Measurements from ENCODE around the gene CRB2.

The CRB2 gene

DNA sequence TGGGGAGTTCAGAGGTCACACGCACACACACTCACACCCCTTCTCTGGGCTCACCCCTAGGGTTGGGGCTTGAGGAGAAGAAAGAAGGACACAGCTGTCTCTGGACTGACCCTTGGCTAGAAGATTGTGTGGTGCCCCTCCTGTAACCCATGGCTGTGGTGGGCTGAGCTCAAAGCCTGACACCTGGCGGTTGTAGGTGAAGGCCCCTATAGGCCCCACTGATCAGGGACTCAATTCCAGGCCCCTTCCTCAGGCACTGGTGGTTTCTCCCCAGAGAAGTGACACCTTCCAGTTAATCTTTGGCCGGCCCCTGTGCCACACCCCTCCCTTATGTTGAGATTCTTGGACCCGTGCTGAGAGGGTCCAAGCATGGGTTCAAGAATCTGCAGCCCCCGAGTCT lies 35.2 kb upstream of the CRB2 start:
- DNase-seq (ENCODE audit: extremely low spot score) = no peak
- ChIA-PET CTCF (interaction anchor here (1.8 kb wide), 1 partner anchor 15 kb away, joined by 5 read pairs; no protein-coding TSS in a partner anchor), POLR2A (interaction anchor here (1.0 kb wide), 1 partner anchor 380 kb away, joined by 3 read pairs; the partner anchor contains the start of gene RABGAP1)
- TF ChIP-seq SUZ12 (IDR thresholded peaks at IDR 0.05) (no peak), FOXK2 (IDR thresholded peaks at IDR 0.05) (no peak), TARDBP (IDR thresholded peaks at IDR 0.05) (no peak), HDGF (IDR thresholded peaks at IDR 0.05; ENCODE audit: borderline replicate concordance) (no peak), ARNT (IDR thresholded peaks at IDR 0.05) (no peak), BHLHE40 (IDR thresholded peaks at IDR 0.05; ENCODE audit: borderline replicate concordance) (no peak), ELF4 (IDR thresholded peaks at IDR 0.05) (no peak), NFRKB (IDR thresholded peaks at IDR 0.05) (no peak), L3MBTL2 (conservative IDR thresholded peaks at IDR 0.05) (no peak), FOXM1 (IDR thresholded peaks at IDR 0.05; ENCODE audit: borderline replicate concordance) (no peak), FOXA1 (IDR thresholded peaks at IDR 0.05) (no peak)

DNA sequence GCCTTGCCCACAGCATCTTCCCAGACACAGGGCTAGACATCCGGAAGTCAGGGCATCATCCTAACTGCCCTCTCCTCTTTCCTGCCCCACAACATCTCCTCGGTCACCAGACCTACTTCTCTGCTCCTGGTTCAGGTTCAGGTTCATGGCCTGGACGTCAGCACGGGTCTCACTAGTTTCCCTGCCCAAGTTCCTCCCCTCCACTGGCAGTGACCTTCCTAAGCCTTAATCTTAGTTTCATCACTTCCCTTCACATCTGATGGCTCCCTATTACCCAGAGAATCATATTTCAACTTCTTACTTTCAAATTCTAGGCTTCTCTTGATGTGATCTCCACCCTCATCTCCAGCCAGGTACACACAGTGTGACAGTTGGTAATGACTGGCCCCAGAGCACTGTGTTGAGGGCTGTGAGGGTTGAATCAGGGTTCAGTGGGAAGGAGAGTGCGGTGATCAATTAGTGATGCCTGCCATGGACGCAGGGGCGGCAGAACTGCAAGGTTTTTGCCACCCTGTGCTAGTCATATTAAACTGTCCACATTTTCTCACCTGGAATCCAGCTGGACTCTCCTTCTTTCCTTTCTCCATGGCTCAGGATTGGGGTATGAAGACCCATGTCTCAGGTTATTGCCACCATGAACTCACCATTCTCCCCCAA lies 34.3 kb upstream of the CRB2 start:
- TF ChIP-seq FOXM1 (IDR thresholded peaks at IDR 0.05; ENCODE audit: borderline replicate concordance) = no peak
- no peak for TF ChIP-seq ARNT (IDR thresholded peaks at IDR 0.05)
- TF ChIP-seq HDGF (IDR thresholded peaks at IDR 0.05; ENCODE audit: borderline replicate concordance) = no peak
- TF ChIP-seq SP1 (IDR thresholded peaks at IDR 0.05) = no peak
- TF ChIP-seq FOXK2 (IDR thresholded peaks at IDR 0.05) = no peak
- no peak for TF ChIP-seq L3MBTL2 (conservative IDR thresholded peaks at IDR 0.05)
- TF ChIP-seq ZNF384 (IDR thresholded peaks at IDR 0.05) = no peak
- no peak for TF ChIP-seq CTBP1 (IDR thresholded peaks at IDR 0.05; ENCODE audit: borderline replicate concordance)
- TF ChIP-seq TARDBP (IDR thresholded peaks at IDR 0.05) = no peak
- POLR2A ChIA-PET = no interaction called here
- DNase-seq (ENCODE audit: extremely low spot score) = no peak
- CTCF ChIA-PET = no interaction called here

DNA sequence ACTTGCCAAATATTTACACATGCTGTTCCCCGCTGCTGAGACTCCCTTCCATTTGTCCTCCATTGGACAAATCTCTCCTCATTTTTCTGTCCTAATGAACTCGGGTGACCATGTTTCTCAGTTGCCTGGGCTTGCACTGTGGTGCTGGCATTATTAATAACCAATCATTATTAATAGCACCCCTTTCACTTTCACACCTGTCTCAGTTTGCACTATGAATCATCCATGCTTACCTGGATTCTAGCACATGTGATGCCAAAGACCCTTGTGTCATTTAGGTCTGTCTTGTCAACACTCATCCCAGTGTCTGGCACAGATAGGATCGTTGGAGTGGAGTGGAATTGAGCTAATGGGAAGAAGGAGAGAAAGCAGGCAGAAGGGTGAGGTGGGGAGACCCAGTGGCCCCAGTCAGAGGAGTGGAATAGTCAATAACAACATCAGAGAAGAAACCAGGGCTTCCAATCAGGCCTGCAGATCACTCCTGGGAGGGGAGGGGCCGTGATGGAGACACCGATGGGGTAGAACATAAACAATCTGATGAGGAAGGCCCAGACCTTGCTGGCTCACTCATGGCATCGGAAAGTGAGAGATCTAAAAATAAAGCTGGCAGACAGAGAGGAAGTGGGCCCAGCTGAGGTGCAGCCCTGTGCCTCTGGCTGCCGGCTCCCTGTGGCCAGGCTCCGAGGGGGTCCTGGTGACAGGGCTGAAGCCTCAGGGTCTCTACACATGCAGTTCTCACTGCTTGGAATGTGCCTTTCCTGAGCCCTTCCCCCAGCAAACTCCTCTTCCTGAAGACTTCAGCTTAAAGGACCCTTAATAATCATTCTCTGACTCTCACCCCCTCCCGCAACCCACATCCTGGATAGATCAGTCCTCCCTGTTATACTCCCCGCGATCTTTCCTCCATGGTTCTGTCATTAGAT lies 33.5 kb upstream of the CRB2 start:
- no peak for DNase-seq (ENCODE audit: extremely low spot score)
- CTCF ChIA-PET = no interaction called here
- POLR2A ChIA-PET = no interaction called here

DNA sequence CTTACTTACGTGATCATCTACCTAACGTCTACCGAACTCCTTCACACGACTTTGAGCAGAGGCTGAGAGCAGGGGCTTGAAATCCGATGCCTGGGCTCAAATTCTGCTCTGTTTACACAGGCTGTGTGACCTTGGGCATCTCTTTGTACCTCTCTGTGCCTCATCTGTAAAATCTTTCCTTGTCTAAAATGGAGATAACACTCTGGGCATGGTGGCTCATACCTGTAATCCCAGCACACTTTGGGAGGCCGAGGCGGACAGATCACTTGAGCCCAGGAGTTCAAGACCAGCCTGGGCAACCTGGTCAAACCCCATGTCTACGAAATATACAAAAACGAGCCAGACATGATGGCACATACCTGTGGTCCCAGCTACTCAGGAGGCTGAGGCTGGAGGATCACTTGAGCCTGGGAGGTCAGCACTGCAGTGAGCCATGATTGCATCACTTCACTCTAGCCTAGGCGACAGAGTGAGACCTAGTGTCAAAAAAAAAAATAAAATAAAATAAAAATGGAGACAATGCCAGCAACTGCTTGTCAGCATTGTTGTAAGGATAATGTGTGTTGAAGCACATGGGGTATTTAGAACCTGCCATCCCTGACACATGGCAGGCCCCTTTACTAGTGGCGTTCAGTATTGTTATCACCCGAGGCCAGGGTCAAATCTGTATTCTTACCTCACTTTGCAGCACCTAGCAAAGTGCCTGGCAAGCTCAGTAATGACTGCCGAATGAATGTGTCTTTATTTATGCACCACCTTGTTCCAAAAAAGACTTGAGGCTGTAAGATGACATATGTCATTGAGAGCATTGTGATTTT lies 32.6 kb upstream of the CRB2 start:
- POLR2A ChIA-PET = no interaction called here
- CTCF ChIA-PET = interaction anchor here (0.5 kb wide), 1 partner anchor 39 kb away, joined by 3 read pairs; no protein-coding TSS in a partner anchor
- no peak for TF ChIP-seq SP1 (IDR thresholded peaks at IDR 0.05)
- TF ChIP-seq, protein P1, sequence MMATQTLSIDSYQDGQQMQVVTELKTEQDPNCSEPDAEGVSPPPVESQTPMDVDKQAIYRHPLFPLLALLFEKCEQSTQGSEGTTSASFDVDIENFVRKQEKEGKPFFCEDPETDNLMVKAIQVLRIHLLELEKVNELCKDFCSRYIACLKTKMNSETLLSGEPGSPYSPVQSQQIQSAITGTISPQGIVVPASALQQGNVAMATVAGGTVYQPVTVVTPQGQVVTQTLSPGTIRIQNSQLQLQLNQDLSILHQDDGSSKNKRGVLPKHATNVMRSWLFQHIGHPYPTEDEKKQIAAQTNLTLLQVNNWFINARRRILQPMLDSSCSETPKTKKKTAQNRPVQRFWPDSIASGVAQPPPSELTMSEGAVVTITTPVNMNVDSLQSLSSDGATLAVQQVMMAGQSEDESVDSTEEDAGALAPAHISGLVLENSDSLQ (IDR thresholded peaks at IDR 0.05) = no peak
- TF ChIP-seq HDGF (IDR thresholded peaks at IDR 0.05; ENCODE audit: borderline replicate concordance) = no peak
- TF ChIP-seq FOXK2 (IDR thresholded peaks at IDR 0.05) = no peak
- no peak for TF ChIP-seq FOXM1 (IDR thresholded peaks at IDR 0.05; ENCODE audit: borderline replicate concordance)
- TF ChIP-seq CTBP1 (IDR thresholded peaks at IDR 0.05; ENCODE audit: borderline replicate concordance) = no peak
- TF ChIP-seq FOXA1 (IDR thresholded peaks at IDR 0.05) = no peak
- TF ChIP-seq ARNT (IDR thresholded peaks at IDR 0.05) = no peak
- TF ChIP-seq ELF4 (IDR thresholded peaks at IDR 0.05) = no peak
- no peak for TF ChIP-seq NFRKB (IDR thresholded peaks at IDR 0.05)
- no peak for TF ChIP-seq L3MBTL2 (conservative IDR thresholded peaks at IDR 0.05)
- no peak for TF ChIP-seq BHLHE40 (IDR thresholded peaks at IDR 0.05; ENCODE audit: borderline replicate concordance)
- no peak for TF ChIP-seq LEF1 (IDR thresholded peaks at IDR 0.05; ENCODE audit: borderline replicate concordance)
- DNase-seq (ENCODE audit: extremely low spot score) = no peak

More for the DNA sequence above, 33.5 kb upstream of the CRB2 start:
- TF ChIP-seq, protein P1 (IDR thresholded peaks at IDR 0.05) = no peak
- no peak for TF ChIP-seq BHLHE40 (IDR thresholded peaks at IDR 0.05; ENCODE audit: borderline replicate concordance)
- TF ChIP-seq FOXA1 (IDR thresholded peaks at IDR 0.05) = no peak
- TF ChIP-seq ARNT (IDR thresholded peaks at IDR 0.05) = no peak
- TF ChIP-seq TARDBP (IDR thresholded peaks at IDR 0.05) = no peak
- no peak for TF ChIP-seq HDGF (IDR thresholded peaks at IDR 0.05; ENCODE audit: borderline replicate concordance)
- no peak for TF ChIP-seq CTBP1 (IDR thresholded peaks at IDR 0.05; ENCODE audit: borderline replicate concordance)
- TF ChIP-seq NFRKB (IDR thresholded peaks at IDR 0.05) = no peak
- TF ChIP-seq ELF4 (IDR thresholded peaks at IDR 0.05) = no peak
- no peak for TF ChIP-seq L3MBTL2 (conservative IDR thresholded peaks at IDR 0.05)

DNA sequence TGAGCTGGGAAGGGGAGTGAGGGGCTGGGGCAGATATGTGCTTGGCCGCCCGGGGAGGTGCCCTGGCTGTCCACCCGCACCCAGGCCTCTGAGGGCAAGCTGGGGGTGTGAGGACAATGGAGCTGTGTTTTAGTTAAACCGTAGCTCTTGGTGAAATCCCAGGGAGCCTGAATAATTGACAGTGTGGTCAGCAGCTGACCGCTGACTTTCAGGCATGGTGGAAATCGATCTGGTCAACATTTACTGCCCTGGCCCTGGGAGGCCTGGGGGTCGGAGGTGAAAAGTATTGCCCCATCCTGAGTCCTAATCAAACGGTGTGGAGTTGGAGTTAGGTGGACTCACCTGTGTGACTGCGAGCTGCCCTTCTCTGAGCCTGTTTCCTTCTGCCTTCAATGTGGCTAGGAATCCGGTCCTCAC lies 31.2 kb upstream of the CRB2 start:
- no peak for TF ChIP-seq SP1 (IDR thresholded peaks at IDR 0.05)
- no peak for TF ChIP-seq ARNT (IDR thresholded peaks at IDR 0.05)
- no peak for TF ChIP-seq NFRKB (IDR thresholded peaks at IDR 0.05)
- TF ChIP-seq ZNF384 (IDR thresholded peaks at IDR 0.05) = no peak
- TF ChIP-seq HDGF (IDR thresholded peaks at IDR 0.05; ENCODE audit: borderline replicate concordance) = no peak
- TF ChIP-seq, protein P1 (IDR thresholded peaks at IDR 0.05) = no peak
- TF ChIP-seq FOXM1 (IDR thresholded peaks at IDR 0.05; ENCODE audit: borderline replicate concordance) = no peak
- no peak for TF ChIP-seq FOXA1 (IDR thresholded peaks at IDR 0.05)
- TF ChIP-seq BHLHE40 (IDR thresholded peaks at IDR 0.05; ENCODE audit: borderline replicate concordance) = no peak
- no peak for TF ChIP-seq CTBP1 (IDR thresholded peaks at IDR 0.05; ENCODE audit: borderline replicate concordance)
- TF ChIP-seq SUZ12 (IDR thresholded peaks at IDR 0.05) = no peak
- TF ChIP-seq ELF4 (IDR thresholded peaks at IDR 0.05) = no peak
- TF ChIP-seq TARDBP (IDR thresholded peaks at IDR 0.05) = no peak
- no peak for TF ChIP-seq LEF1 (IDR thresholded peaks at IDR 0.05; ENCODE audit: borderline replicate concordance)
- TF ChIP-seq FOXK2 (IDR thresholded peaks at IDR 0.05) = no peak
- no peak for TF ChIP-seq L3MBTL2 (conservative IDR thresholded peaks at IDR 0.05)
- no peak for DNase-seq (ENCODE audit: extremely low spot score)
- CTCF ChIA-PET = no interaction called here
- POLR2A ChIA-PET = no interaction called here
